ENCODE measurements around the gene RFX1. TPM values are rescaled to one million over a fixed set of nuclear protein-coding genes. Genes with fewer than 3 reads are reported as not detected.

RFX1 gene
- polyA plus RNA-seq, 4 donors, result 9.5 to 15.8 (median 11.6) TPM

- no peak for DNase-seq (ENCODE audit: low read depth in 4 of 4, low spot score in 3 of 4)
These were observed 42.5 kb downstream of the RFX1 start for GRCh38 chr19:13963603-13964105.

GRCh38 chr19:13962699-13963602 lies 43.2 kb downstream of the RFX1 start:
- DNase-seq (ENCODE audit: low read depth in 4 of 4, low spot score in 3 of 4), result no peak

- DNase-seq (ENCODE audit: low read depth in 4 of 4, low spot score in 3 of 4), result no peak
These were observed 44.1 kb downstream of the RFX1 start for GRCh38 chr19:13961826-13962698.

DNA sequence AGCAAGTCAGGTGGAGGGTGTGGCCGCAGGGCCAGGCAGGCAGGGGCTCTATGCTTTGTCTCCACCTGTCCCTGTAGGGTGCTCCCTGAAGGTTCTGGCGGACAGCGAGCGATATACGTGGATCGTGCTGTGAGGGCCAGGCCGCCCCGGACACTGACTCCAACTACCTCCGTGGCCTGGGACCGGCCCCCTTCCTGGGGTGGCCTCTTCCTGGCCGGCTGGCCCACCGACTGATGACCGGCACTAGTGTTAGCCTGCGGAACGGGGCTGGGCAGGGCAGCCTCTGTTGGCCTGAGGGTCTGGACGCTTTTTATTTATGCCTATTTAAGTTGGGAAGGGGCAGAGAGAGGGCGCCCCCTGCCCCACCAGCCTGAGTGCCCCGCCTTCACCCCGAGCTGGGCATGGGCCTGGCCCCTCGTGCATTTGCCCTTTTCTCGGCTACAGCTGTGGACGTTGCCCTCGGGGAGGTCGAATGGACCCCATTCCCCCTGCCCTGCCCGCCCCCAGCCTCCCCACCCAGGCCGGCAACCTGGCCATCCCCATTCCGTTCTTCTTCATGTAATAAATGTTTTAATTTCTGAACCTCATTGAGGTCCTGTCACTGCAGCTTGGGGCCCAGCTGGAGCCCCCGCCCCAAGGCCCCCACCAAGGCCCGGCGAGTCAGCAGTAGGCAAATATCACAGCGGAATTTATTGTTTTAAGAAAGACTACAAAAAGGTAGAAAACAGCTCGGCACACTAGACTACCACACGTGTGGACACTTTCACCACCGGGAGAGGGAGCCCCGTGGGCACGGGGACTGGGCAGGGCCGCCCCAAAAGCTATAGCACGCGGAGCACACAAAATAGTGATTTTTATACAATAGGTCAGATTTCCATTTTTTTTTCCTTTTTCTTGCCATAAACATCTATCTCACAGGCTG lies 45.0 kb downstream of the RFX1 start:
- DNase-seq (ENCODE audit: low read depth in 4 of 4, low spot score in 3 of 4), result no peak

- no peak for DNase-seq (ENCODE audit: low read depth in 4 of 4, low spot score in 3 of 4)
These were observed 45.9 kb downstream of the RFX1 start for GRCh38 chr19:13959962-13960862.

DNA sequence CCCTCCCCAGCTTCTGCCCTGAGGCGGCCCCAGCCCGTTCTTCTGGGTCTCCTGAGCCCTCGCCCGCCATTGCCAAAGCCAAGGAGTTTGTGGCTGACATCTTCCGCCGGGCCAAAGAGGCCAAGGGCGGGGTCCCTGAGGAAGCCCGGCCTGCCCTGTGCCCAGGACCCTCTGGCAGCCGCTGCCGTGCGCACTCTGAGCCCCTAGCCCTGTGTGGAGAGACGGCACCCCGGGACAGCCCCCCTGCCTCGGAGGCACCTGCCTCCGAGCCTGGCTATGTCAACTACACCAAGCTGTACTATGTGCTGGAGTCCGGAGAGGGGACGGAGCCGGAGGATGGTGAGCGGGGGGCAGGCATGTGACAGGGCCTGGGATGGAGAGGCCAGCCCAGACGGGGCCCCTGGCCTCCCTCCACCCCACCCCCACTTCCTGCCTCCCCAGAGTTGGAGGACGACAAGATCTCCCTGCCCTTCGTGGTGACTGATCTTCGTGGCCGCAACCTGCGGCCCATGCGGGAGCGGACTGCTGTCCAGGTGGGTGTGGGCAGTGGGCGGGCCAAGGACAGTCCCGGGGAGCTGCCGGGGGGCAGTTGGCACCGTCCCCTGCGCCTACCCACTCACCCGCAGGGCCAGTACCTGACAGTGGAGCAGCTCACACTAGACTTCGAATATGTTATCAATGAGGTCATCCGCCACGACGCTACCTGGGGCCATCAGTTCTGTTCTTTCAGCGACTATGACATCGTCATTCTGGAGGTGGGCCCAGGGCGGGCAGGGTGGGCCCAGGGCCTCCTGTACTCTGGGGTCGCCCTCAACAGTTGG lies 46.8 kb downstream of the RFX1 start:
- no peak for DNase-seq (ENCODE audit: low read depth in 4 of 4, low spot score in 3 of 4)

DNA sequence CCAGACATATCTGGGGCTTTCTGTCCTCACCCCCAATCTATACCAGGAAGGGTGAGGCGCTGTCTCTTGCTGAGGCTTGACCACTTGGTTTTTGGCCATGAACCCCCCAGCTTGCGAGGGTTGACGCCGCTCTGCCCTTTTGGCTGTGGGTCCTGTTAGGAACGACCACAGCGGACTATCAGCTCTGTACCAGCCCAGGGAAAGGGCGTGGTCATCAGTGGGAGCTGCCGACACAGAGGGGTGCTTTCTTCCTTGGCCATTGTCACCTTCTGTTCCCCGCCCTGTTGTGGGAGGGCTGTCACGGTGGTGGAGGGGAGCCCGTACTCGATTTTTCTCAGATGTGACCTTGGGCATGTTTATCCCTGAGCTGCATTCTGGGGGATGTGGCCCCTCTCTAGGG lies 48.1 kb downstream of the RFX1 start:
- no peak for DNase-seq (ENCODE audit: low read depth in 4 of 4, low spot score in 3 of 4)

DNA sequence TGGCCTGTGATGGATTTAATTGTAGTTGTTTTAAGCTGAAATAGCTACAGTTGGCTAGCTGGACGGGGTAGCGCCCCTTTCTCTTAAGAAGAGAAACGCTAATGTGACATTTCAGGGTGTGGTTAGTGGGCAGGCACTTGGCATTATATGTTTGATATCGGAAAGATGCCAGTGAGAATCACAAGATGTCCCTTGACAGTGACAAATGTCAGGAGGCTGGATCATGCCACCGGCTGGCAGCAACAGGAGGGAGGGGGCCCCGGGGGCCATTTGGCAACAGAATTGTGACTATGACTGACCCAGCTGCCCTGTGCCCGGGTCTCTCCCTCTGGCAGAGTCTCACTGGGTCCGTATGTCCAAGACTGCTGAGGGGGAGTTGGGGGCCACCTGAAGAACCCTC lies 49.1 kb downstream of the RFX1 start:
- no peak for DNase-seq (ENCODE audit: low read depth in 4 of 4, low spot score in 3 of 4)

DNA sequence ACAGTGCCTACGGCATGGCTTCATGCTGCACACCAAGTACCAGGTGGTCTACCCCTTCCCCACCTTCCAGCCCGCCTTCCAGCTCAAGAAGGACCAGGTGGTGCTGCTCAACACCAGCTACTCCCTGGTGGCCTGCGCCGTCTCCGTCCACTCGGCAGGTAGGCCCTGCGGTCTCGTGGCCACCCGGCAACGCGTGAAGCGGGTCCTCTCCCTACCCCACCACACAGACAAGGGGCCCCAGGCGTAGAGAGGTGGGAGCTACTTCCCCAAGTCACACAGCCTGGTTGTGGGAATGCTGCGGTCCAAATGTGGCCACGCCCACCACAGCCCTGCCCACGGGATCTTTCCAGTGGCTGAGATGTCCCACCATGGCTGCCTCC lies 49.8 kb downstream of the RFX1 start:
- no peak for DNase-seq (ENCODE audit: low read depth in 4 of 4, low spot score in 3 of 4)

- no peak for DNase-seq (ENCODE audit: low read depth in 4 of 4, low spot score in 3 of 4)
These were observed 50.3 kb downstream of the RFX1 start for GRCh38 chr19:13955662-13956364.

DNA sequence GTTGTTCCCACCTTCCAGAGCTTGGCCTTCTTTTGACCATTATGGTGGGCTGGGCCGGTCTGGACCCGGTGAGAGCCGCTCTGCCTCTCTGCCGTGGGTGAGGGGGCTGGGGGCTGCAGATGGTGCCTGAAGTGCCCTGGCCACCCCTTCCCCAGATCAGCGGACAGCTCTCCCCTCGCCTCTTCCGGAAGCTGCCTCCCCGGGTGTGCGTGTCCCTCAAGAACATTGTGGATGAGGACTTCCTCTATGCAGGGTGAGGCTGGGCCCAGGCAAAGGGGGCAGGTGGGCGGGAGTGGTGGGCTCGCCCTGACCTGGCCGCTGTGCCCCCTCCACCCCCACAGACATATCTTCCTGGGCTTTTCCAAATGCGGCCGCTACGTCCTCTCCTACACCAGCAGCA lies 51.9 kb downstream of the RFX1 start:
- DNase-seq (ENCODE audit: low read depth in 4 of 4, low spot score in 3 of 4), result no peak

- DNase-seq (ENCODE audit: low read depth in 4 of 4, low spot score in 3 of 4), result no peak
These were observed 53.1 kb downstream of the RFX1 start for GRCh38 chr19:13952931-13953531.

DNA sequence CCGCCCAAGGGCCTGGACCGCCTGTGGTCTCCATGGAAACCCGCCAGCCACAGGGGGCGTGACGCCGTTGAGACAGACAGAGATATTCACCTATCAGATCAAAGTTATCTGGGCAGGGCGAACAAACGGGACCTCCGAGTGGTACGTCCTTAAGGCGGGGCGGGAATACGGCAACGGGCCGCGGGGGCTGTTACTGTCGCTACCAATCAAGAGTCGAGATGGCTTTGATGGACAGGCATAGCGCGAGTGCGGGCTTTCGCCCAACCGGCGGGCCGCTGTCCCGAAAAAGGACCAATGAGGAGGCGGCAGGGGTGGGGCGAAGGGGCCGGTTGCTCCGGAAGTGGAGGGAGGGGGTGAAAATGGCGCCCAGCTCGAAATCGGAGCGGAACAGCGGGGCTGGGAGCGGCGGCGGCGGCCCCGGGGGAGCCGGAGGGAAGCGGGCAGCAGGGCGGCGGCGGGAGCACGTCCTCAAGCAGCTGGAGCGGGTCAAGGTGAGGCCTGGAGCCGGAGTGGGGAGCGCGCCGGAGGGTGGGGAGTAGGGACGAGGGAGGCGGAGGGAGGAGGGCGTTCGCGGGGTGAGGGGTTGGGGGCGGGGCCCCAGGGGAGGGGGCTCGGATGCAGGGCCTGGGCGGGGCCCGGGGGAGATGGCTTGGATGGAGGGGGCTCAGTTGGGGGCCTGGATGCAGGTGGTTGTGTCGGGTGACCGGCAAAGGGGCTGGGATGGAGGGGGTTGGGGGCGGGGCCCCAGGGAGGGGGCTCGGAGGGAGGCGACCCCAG lies 53.8 kb downstream of the RFX1 start, which contains the start of gene DCAF15:
TSS of gene DCAF15 (plus strand) at position 356 of the 777 bp plus-strand sequence. CDS start at position 360, 4 bp downstream.
- DNase-seq (ENCODE audit: low read depth in 4 of 4, low spot score in 3 of 4), result peak; percentile 96 to 99 (median 98)

DNA sequence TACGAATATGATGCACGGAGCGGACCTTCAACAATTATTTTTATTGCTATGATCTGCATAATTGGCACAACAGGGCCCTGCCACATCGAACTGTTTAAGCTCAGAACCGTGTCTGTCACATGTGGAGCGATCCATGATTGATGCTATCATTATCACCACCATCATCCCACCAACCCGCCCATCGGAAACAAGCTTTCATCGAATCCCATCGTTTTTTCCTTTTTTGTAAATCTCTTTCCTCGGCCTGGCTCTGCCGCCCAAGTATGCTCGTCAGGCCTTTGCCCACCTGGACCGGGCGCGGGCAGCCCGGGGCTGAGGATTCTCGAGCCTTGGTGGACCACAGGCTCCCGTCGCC lies 54.3 kb downstream of the RFX1 start:
- DNase-seq (ENCODE audit: low read depth in 4 of 4, low spot score in 3 of 4), result no peak

DNA sequence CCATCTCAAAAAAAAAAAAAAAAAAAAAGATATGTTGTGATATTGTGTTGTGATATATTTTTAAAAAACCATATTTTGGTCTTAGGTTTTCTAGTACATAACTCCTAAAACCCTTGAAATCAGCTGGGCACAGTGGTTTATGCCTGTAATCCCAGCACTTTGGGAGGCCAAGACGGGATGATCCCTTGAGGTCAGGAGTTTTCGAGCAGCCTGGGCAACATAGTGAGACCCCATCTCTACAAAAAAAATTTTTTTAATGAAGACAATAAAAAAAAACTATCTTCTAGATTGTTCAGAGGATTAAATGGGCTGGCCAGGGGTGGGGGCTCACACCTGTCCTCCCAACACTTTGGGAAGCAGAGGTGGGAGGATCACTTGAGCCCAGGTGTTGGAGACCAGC lies 55.1 kb downstream of the RFX1 start:
- no peak for DNase-seq (ENCODE audit: low read depth in 4 of 4, low spot score in 3 of 4)

GRCh38 chr19:13946414-13946813 lies 59.7 kb downstream of the RFX1 start:
- DNase-seq (ENCODE audit: low read depth in 4 of 4, low spot score in 3 of 4), result no peak
